Measurements from ENCODE around the gene PCSK2. TPM values are rescaled to one million over a fixed set of nuclear protein-coding genes. Genes with fewer than 3 reads are reported as not detected.

The PCSK2 gene
- total and polyA plus RNA-seq, 2 of the 8 experiments (the other 6 are each of a cell fraction or from before 2014, with no cell fraction given) = 1.9 to 4.2 TPM

DNA sequence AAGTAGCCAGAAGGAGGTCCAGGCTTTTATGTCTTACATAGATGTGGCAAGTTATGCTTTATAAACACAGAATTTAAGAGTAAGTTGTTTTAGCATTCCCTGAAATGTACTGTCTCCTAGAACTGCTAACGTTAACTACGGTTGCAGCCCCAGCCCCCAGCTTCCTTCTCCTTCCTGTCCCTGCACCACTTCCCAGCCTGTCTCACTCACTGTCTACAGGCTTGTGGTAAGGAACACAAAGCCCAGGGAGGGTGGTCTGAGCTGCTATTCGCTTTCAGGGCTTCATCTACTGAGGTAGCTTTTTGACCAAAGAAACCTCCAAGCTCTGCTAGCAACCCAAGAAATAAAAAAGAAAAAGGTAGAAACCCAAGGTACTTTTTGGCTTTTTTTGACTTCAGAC, 35.9 kb downstream of the PCSK2 start:
- no peak for DNase-seq (ENCODE audit: low read depth in 1 of 2, low spot score in 2 of 2)
- WGBS, 2 experiments (ENCODE audit: extremely low coverage in 1 of 2, insufficient coverage in 1 of 2, insufficient read length in 1 of 2, insufficient replicate concordance in 2 of 2, low coverage in 1 of 2, low lambda C conversion rate in 2 of 2, missing lambda C conversion rate in 1 of 2) = 67% methylated on average over 3 of the region's 3 CpGs; no CpG with 5 or more reads in 1 of the 2 experiments
- H4K8ac ChIP-seq (ENCODE audit: extremely low read depth, insufficient read depth, low read length) = no peak overlapping the region
- H3K4ac ChIP-seq (replicated peaks; ENCODE audit: insufficient read length, low read depth, low read length) = no peak overlapping the region
- H2BK120ac ChIP-seq (replicated peaks; ENCODE audit: low read depth, low read length) = no peak overlapping the region
- no peaks in the 10 kb centered on the region; the same call in 1 of the 2 replicates for H3K23me2 ChIP-seq (ENCODE audit: low read depth, low read length)
- H4K91ac ChIP-seq (replicated peaks; ENCODE audit: insufficient read length, low read length) = no peak overlapping the region
- no peak overlapping the region for H2BK15ac ChIP-seq (ENCODE audit: low read length)
- no peaks in the 10 kb centered on the region for H3K4me1 ChIP-seq (replicated peaks in 1 of 4; ENCODE audit: control insufficient read depth in 3 of 4, insufficient read depth in 4 of 4, low read length in 3 of 4)
- H2BK20ac ChIP-seq (ENCODE audit: low read length) = no peak overlapping the region
- H3K4me3 ChIP-seq (ENCODE audit: extremely low read depth in 1 of 4, insufficient read depth in 2 of 4, low read depth in 3 of 4, low read length in 4 of 4) = no peak overlapping the region
- no peak overlapping the region for H3K27ac ChIP-seq (ENCODE audit: low read depth, low read length)
- H3K14ac ChIP-seq (ENCODE audit: insufficient read length) = no peak overlapping the region
- H2BK12ac ChIP-seq (ENCODE audit: low read depth, low read length) = no peak overlapping the region
- H3K27me3 ChIP-seq (replicated peaks in 1 of 4; ENCODE audit: control insufficient read depth in 3 of 4, extremely low read depth in 1 of 4, insufficient read depth in 3 of 4, low read length in 3 of 4) = no peaks in the 10 kb centered on the region
- FAIRE-seq = no peak
- H3K79me1 ChIP-seq (ENCODE audit: low read depth, low read length) = no peaks in the 10 kb centered on the region
- H3K9me3 ChIP-seq (ENCODE audit: insufficient read depth in 2 of 2, low read depth in 1 of 2, low read length in 1 of 2) = no peaks in the 10 kb centered on the region
- no peak overlapping the region for H2BK5ac ChIP-seq (ENCODE audit: low read depth, low read length)
- no peak overlapping the region for H2AFZ ChIP-seq (ENCODE audit: low read length)
- no peak overlapping the region for H2AK5ac ChIP-seq (ENCODE audit: low read depth, low read length)
- H3K4me2 ChIP-seq (ENCODE audit: insufficient read depth in 1 of 2, low read depth in 2 of 2, low read length in 2 of 2) = no peak overlapping the region
- H3K9ac ChIP-seq (replicated peaks in 1 of 4; ENCODE audit: extremely low read depth in 1 of 4, low read depth in 3 of 4, low read length in 3 of 4) = no peak overlapping the region
- no peaks in the 10 kb centered on the region for H4K20me1 ChIP-seq (replicated peaks in 1 of 2; ENCODE audit: control insufficient read depth in 1 of 2, insufficient read depth in 2 of 2, low read length in 2 of 2)
- ChIA-PET CTCF (ENCODE audit: partially characterized antibody) (interaction anchor here (1.2 kb wide), 1 partner anchor 442 kb away, joined by 3 read pairs; no protein-coding TSS in a partner anchor), POLR2A (ENCODE audit: partially characterized antibody) (no interaction called here)
- no peak overlapping the region for H3K56ac ChIP-seq (replicated peaks; ENCODE audit: insufficient read length, low read depth, low read length)
- H4K5ac ChIP-seq (ENCODE audit: insufficient read length, low read depth, low read length) = no peak overlapping the region
- H3K18ac ChIP-seq (ENCODE audit: extremely low read depth, low read length) = no peak overlapping the region
- H3K36me3 ChIP-seq (ENCODE audit: control insufficient read depth in 2 of 4, insufficient read depth in 4 of 4, low read length in 3 of 4) = no peaks in the 10 kb centered on the region
- no peak overlapping the region for H3K23ac ChIP-seq (ENCODE audit: insufficient read length)
- H3K79me2 ChIP-seq (ENCODE audit: control insufficient read depth in 1 of 2, insufficient read depth in 2 of 2, low read length in 2 of 2) = no peaks in the 10 kb centered on the region
- TF ChIP-seq, protein P1, sequence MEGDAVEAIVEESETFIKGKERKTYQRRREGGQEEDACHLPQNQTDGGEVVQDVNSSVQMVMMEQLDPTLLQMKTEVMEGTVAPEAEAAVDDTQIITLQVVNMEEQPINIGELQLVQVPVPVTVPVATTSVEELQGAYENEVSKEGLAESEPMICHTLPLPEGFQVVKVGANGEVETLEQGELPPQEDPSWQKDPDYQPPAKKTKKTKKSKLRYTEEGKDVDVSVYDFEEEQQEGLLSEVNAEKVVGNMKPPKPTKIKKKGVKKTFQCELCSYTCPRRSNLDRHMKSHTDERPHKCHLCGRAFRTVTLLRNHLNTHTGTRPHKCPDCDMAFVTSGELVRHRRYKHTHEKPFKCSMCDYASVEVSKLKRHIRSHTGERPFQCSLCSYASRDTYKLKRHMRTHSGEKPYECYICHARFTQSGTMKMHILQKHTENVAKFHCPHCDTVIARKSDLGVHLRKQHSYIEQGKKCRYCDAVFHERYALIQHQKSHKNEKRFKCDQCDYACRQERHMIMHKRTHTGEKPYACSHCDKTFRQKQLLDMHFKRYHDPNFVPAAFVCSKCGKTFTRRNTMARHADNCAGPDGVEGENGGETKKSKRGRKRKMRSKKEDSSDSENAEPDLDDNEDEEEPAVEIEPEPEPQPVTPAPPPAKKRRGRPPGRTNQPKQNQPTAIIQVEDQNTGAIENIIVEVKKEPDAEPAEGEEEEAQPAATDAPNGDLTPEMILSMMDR (IDR thresholded peaks at IDR 0.05; ENCODE audit: control extremely low read depth in 1 of 3, insufficient read depth in 1 of 3, low read depth in 1 of 3, low read length in 3 of 3) = no peak

Data from H1 (cell line).